WTC11 (cell line): ENCODE results near the gene CSHL1.

Experiments used
- FOXP4 ChIP-seq: sonication (generic); formaldehyde crosslinking; IDR thresholded peaks from 2 replicates; pipeline ENCODE4 v1.8.0; 2022; ENCODE audit warnings: mild to moderate bottlenecking, missing genetic modification reagents
- IRF2 ChIP-seq: sonication (generic); formaldehyde crosslinking; IDR thresholded peaks from 2 replicates; pipeline ENCODE4 v1.8.0; 2022; ENCODE audit warnings: low read depth, missing genetic modification reagents, borderline replicate concordance
- RELA ChIP-seq: sonication (generic); formaldehyde crosslinking; IDR thresholded peaks from 2 replicates; pipeline ENCODE4 v1.8.1; 2022; ENCODE audit warnings: missing genetic modification reagents, mild to moderate bottlenecking, borderline replicate concordance
- TCF7 ChIP-seq: sonication (generic); formaldehyde crosslinking; IDR thresholded peaks from 2 replicates; pipeline ENCODE4 v1.8.0; 2022; ENCODE audit warnings: mild to moderate bottlenecking, low read depth, missing genetic modification reagents, moderate library complexity
- ZBTB21 ChIP-seq: sonication (generic); formaldehyde crosslinking; IDR thresholded peaks from 2 replicates; pipeline ENCODE4 v1.8.1; 2023; ENCODE audit warnings: mild to moderate bottlenecking, missing genetic modification reagents, borderline replicate concordance
- ZNF263 ChIP-seq: sonication (generic); formaldehyde crosslinking; IDR thresholded peaks from 2 replicates; pipeline ENCODE4 v1.8.1; 2022; ENCODE audit warnings: low read depth, mild to moderate bottlenecking, moderate library complexity, missing genetic modification reagents
- ZNF281 ChIP-seq: sonication (generic); formaldehyde crosslinking; IDR thresholded peaks from 2 replicates; pipeline ENCODE4 v1.8.0; 2023; ENCODE audit warnings: mild to moderate bottlenecking, missing genetic modification reagents
- ZNF317 ChIP-seq: sonication (generic); formaldehyde crosslinking; IDR thresholded peaks from 2 replicates; pipeline ENCODE4 v1.8.1; 2023; ENCODE audit warnings: low read depth, mild to moderate bottlenecking, moderate library complexity, missing genetic modification reagents, borderline replicate concordance
- TF ChIP-seq, protein P1 (sequence below): fragments of 200-600 bp; IDR thresholded peaks from 2 replicates; pipeline ENCODE4 v1.8.0; 2022; ENCODE audit warnings: antibody characterized with exemption
- TF ChIP-seq, protein P2 (sequence below): sonication (generic); formaldehyde crosslinking; conservative IDR thresholded peaks from 2 replicates; pipeline ENCODE4 v1.8.1; 2022; ENCODE audit warnings: mild to moderate bottlenecking, missing genetic modification reagents

- TF ChIP-seq, protein P1, sequence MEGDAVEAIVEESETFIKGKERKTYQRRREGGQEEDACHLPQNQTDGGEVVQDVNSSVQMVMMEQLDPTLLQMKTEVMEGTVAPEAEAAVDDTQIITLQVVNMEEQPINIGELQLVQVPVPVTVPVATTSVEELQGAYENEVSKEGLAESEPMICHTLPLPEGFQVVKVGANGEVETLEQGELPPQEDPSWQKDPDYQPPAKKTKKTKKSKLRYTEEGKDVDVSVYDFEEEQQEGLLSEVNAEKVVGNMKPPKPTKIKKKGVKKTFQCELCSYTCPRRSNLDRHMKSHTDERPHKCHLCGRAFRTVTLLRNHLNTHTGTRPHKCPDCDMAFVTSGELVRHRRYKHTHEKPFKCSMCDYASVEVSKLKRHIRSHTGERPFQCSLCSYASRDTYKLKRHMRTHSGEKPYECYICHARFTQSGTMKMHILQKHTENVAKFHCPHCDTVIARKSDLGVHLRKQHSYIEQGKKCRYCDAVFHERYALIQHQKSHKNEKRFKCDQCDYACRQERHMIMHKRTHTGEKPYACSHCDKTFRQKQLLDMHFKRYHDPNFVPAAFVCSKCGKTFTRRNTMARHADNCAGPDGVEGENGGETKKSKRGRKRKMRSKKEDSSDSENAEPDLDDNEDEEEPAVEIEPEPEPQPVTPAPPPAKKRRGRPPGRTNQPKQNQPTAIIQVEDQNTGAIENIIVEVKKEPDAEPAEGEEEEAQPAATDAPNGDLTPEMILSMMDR = no peak
- no peak for TF ChIP-seq ZNF263 (CRISPR knock-in tag)
- TF ChIP-seq FOXP4 (CRISPR knock-in tag) = no peak
- TF ChIP-seq ZBTB21 (CRISPR knock-in tag) = no peak
- TF ChIP-seq, protein P2, sequence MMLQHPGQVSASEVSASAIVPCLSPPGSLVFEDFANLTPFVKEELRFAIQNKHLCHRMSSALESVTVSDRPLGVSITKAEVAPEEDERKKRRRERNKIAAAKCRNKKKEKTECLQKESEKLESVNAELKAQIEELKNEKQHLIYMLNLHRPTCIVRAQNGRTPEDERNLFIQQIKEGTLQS (CRISPR knock-in tag) = no peak
- no peak for TF ChIP-seq ZNF317 (CRISPR knock-in tag)
- no peak for TF ChIP-seq ZNF281 (CRISPR knock-in tag)
- TF ChIP-seq RELA (CRISPR knock-in tag) = no peak
- TF ChIP-seq IRF2 = no peak
- no peak for TF ChIP-seq TCF7 (CRISPR knock-in tag)
Measured at GRCh38 chr17:63960430-63960829, 49.4 kb upstream of the CSHL1 start.
